CD4-positive, alpha-beta T cell treated with Interferon gamma for 1 hour (primary cell): ENCODE results near the gene PRR35.

Experiments
- DNase-seq: peaks from one replicate; pipeline ENCODE4 v3.0.0-alpha.2; 2020

PRR35 gene

DNA sequence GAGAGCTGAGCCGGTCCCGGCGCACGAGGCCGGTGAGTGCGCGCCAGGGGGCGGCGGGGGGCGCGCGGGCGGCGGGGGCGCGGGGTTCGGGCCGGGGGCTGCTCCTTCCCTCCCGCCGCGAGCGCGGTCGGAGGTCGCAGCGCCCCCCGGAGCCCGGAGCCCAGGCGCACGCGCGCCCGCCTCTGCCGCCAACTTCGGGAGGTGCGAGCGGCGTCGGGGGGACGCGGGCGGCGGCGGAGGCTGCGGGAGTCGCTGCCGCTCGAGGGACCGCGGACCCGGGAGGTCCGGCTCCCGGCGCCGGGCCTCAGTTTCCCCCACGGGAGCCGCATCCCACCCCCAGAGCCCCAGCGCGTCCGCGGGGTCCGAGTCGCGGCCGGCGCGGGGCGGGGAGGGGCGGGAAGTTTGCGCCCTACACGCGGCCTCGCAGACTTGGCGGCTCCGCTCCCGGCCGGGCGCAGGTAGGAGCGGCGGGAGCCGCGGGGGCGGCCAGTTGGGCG lies at the start of gene PRR35:
Gene PRR35 (plus strand): TSS at position 191 of the 497 bp plus-strand sequence. CDS start 2,901 bp downstream, outside the sequence.
- DNase-seq, result no peak

DNA sequence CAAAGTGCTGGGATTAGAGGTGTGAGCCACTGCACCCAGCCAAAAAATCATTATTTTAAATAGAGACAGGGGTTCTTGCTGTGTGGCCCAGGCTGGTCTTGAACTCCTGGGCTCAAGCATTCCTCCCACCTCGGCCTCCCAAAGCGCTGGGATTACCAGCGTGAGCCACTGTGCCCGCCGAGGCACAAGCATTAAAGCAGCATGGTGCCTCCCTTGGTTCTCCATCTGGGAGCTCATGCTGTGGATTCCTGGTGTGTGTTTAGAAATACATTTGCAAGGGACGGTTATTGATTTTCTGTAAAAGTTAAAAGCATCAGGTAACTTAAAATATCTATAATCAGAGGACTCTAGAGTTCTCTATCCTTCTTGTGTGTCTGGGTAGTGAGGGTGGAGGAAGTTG lies 47.4 kb upstream of the PRR35 start:
- DNase-seq, result no peak

- DNase-seq, result no peak
These were observed 46.2 kb upstream of the PRR35 start for GRCh38 chr16:513950-514349.

GRCh38 chr16:515175-515938 lies 44.8 kb upstream of the PRR35 start:
- DNase-seq, result no peak

DNA sequence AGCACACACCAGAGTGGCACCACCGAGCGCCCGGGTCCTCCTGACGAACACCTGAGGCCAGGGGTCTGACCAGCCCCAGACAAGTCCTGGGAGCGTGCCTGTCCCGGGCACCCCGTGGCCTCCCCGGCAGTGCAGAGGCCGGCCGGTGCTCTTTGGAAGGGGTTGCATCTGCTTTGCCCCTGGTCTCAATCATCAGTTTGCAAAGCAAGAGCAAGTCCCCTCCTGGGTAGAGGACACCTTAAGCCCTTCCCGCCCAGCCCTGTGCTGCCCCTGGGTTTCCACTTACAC lies 44.3 kb upstream of the PRR35 start:
- DNase-seq, result no peak

- no peak for DNase-seq
These were observed 43.9 kb upstream of the PRR35 start for GRCh38 chr16:516301-516700.

GRCh38 chr16:518858-519257 lies 41.3 kb upstream of the PRR35 start:
- DNase-seq, result no peak

DNA sequence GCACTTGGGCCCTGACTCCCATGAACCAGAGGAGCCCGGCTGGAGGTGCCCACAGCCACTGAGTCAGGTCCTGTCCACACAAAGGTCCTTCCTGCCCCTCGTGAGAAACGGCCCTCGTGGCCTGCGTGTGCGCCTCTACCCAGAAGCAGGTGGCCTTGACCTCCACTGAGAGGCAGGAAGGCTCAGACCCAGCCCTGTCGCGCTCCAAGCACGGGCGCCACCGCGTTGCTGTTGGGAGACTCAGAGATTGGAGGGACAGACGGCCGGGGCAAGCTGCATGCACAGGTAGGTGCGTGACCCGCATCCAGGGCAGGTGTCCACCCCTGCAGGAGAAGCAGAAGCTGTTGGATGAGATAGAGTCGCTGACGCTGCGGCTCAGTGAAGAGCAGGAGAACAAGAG lies 40.8 kb upstream of the PRR35 start:
- no peak for DNase-seq

DNA sequence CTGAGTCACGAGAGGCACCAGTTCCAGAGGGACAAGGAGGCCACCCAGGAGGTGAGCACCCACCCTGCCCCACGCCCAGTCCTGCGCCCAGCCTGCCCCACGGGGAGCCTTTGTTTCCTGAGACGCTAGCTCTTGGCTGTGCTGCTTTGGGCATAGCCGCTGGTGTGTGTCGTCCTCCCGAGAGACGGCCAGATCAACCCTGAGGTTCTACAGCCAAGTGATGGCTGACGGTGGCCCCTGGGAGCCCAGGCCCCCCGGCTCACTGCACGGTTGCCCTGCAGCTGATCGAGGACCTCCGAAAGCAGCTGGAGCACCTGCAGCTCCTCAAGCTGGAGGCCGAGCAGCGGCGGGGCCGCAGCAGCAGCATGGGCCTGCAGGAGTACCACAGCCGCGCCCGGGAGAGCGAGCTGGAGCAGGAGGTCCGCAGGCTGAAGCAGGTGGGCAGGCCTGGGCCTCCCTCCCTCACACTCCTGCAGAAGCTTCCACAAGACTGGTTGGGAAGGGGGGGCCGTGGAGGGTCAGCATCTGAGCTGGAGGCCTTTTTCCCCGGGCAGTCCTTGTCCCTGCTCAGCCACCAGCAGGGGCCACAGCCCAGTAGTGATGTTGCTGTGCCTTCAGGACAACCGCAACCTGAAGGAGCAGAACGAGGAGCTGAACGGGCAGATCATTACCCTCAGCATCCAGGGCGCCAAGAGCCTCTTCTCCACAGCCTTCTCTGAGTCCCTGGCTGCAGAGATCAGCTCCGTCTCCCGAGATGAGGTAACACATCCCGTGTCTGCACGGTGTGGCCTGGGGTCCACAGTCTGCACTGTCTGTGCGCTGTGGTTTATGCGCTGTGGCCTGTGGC lies 40.1 kb upstream of the PRR35 start:
- no peak for DNase-seq

DNA sequence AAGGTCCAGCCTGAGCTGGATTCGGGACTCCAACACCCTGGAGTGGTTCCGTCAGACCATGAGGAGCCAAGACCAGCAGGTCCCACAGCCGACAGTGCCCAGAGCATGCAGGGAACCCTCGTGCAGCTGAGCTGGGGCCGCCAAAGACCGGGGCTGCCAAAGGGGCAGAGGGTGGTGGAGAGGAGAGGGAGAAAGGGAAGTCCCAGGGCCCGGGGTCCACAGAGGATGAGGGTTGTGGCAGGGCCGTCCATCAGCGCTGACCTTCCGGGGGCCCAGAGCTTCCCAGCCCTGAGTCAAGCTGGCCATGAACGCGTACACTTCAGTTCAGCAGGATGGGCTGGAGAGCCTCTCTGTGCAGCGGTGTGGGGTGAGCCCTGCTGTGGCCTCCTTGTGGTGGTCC lies 39.3 kb upstream of the PRR35 start:
- DNase-seq, result no peak

DNA sequence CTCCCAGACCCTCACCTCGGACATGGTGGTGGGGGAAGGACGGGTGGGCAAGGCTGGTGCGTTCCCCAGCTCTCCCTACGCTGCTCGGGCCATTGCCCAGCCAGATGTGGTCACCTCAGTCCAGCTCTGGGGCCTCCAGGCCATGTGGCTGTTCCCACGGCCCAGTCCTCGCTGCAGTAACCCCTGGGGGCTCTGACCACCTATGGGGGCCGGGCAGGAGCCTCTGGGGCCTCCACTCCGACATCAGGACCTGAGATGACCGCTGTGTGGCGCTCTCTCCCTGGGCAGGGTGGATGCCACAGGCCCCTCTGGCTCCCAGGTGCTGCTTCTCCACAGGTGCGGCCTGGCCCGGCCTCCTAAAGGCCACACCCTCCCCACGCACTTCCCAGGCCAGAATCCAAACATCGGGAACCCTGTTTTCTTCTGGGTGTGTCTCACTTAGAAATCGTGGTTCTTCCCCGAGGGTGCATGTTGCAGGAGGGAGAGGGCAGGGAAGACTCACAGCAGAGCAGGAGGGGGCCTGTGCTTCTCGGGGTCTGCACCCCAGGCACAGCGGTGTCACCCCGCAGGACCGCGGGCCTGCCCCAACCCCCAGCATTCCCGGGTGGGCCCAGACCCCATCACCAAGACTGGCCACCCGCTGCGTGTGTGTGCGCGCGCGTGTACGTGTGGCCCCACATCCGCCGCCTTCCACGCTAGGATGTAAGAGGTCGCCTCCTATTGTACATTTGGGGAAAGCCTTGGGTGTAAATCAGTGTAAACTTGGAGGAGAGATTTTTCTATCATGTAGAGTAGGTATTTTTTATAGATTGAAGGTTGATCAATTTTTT lies 38.6 kb upstream of the PRR35 start:
- DNase-seq, result no peak

- DNase-seq, result no peak
These were observed 37.7 kb upstream of the PRR35 start for GRCh38 chr16:522320-523096.

- DNase-seq, result no peak
These were observed 37.0 kb upstream of the PRR35 start for GRCh38 chr16:523097-523741.

DNA sequence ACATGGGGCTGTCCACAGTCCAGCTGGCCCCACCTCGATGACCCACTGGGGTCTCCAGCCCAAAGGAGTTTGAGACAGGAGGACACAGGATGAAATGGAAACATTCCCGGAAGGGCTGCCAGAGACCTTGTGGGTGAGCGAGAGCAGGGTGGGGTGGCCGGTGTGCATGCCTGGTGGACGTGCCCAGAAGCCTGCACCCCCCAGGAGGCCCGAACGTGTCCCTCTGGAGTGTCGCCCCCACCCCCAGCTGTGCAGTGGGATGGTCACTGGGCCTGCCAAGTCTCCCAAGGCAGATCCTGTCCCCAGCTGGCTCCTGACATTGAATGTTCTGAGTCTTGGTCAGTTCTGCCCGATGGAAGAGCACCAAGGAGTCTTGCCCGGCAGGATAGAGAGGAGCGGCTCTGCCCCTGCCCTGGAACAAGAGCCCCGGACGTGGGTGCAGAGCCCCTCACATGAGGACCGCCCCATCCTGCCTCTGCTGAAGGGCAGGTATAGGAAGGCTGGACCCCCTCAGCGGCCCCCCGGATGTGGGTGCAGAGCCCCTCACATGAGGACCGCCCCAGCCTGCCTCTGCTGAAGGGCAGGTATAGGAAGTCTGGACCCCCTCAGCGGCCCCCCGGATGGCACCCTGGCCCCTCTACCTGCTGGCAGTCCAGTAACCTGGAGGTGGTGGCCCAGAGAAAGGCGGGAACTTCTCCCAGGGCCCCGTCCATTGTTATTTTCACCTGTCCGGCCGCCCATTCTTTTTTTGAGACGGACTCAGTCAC lies 35.7 kb upstream of the PRR35 start:
- DNase-seq, result no peak

DNA sequence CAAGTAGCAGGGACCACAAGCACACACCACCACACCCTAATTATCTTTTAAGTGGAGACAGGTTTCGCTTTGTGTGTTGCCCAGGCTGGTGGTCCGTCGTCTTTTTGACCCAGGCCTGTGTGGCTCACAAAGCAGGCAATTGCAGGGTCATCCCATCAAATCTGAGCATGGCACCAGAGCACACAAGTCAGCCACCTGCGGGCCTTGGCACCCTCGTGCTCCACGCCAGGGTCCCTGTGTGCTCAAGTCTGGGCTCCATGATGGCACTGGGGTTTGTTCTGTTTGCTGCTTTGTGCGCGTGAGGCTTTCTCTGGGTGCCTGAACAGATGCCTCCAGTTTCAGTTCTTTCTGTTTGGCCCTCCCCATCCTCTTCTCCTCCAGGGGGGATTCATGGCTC lies 35.1 kb upstream of the PRR35 start:
- DNase-seq, result no peak

DNA sequence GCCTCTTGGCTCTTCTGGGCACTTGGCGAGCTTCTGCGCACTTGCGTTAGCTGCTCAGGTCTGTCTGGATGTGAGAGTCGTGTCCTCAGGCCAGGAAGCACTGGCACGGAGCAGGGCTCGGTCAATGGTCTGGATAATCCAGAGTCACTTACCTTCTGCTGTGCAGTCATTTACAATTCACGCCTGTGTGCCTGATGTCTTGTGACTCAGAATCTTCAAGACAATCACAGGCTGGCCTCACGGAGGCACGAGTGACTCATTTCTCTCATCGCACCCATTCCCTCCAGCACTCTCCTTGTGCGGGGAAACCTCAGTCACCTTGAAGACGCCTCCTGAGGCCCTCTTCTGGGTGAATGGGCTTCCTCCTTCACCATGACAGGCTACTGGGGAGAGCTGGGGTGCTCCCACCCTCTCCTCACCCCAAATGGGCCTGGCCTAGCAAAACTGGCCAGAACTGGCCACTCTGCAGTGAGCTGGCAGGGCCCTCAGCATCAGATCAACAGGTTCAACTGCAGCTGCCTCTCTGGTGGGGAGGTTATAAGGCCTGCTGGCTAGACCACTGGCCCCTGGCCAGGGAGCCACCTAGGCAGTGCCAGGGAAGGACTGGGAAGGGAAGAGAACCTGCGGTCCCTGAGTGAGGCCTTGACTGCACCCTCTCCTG lies 34.5 kb upstream of the PRR35 start:
- no peak for DNase-seq

- DNase-seq, result no peak
These were observed 33.8 kb upstream of the PRR35 start for GRCh38 chr16:526181-527014.

GRCh38 chr16:527015-527903 lies 32.9 kb upstream of the PRR35 start, which contains the start of gene CAPN15:
Gene CAPN15 (plus strand): TSS chr16:527712. CDS start chr16:546839, 19,127 bp downstream.
- DNase-seq, result peak; percentile 82
